Stimulated activated naive CD4-positive, alpha-beta T cell (primary cell): Measurements from ENCODE around the gene PRPF6.

Experiments used
- DNase-seq, 6 experiments: peaks; one replicate each; lab custom pipeline; 2025; lab: John Stamatoyannopoulos, UW

Gene PRPF6

GRCh38 chr20:64064145-64064698 is 83.3 kb downstream of the PRPF6 start:
- no peak for DNase-seq

GRCh38 chr20:64065062-64065973 is 84.4 kb downstream of the PRPF6 start:
- DNase-seq, result peak in 1 of 6 experiments; percentile 25

GRCh38 chr20:64065974-64066343 is 85.0 kb downstream of the PRPF6 start:
- peak in 4 of 6 experiments; percentile 21 to 40 (median 28) for DNase-seq

DNA sequence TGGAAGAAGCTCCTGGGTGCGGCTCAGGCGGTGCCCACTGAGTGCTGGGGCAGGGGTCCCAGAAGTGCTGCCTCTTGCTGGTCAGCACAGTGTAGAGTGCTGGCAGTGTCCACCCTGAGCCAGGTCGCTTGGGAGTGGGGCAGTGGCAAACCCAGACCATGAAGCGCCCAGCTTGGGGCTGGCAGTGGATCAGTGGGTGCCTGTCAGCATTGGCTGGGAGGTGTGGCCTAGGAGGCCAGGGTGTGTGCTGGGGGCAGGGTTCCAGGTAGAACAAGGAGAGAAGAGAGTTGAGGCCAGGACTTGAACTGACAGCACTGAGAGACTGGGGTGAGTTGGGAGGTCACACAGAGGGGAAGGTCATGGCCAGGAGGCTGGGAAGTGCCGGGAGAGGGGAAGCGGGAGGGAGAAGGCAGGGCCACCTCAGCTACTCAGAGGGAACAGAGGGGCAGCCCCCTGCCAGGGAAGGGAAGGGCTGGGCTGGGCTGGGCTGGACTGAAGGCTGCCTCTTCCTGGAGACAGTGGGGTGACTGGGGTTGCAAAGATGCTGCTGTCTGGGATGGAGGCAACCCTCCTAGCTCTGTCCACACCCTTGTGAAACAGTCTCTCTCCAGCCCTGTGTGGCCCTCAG is 86.2 kb downstream of the PRPF6 start:
- DNase-seq, result no peak

DNA sequence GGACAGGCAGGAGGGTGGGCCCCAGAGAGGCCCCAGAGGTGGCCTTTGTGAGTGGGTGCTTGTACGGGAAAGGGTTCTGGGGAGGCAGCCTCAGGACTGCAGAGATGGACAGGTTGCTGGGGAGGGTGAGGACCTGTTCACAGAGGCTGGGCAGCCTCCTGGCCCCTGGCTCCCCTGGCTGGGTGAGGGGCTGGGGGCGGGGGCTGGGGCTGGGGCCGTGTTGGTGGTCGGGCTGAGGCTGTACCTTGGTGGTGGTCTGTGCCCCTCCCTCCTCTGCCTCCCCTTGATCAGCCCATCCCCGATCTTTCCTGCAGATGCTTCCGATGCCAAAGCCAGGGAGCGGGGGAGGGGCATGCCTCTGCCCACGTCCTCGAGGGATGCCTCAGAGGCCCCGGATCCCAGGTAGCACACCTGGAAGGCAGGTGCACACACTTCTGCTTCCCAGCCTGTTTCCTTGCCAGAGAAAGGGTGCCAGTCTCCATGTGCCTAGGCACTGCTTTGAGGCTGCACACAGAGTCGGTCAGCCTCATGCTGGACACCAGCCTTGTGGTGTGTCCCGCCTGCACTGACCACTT is 86.9 kb downstream of the PRPF6 start:
- DNase-seq, result no peak

DNA sequence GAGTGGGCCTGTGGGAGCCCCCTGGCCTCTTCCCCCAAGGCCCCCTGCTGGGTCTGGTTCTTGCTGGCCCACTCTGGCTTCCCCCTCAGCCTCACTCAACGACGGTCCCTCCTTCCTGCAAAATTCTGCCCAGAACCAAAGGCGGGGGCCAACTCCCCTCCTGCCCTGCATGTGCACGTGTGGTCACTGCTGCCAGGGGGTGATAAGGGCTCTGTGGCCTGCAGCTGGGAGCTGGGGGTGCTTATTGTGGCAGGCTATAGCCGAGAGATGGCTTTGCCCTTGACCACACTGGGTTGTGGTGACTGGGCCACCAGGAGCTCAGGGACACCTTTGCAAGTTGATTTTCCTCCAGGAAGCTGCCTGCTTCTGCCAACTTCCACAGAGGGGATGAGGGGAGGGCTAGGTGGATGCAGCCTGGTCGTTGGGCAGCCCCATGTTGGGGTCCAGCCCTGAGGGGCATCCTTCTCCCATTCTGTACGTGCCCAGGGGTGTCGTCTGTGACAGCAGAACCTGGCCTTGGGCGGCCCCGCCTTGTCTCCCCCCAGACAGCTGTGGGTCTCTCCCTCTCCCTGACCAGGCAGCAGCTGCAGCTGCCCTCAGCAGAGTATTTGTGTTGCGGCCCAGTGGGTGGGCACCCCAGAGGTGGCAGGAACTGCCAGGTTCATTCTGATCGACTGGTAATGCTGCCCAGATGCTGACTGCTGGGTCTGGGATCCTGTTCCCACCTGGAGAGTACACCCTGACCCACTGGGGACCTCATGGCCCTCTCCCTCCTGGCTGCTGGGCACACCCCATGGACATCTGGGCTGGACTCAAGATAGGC is 87.7 kb downstream of the PRPF6 start:
- DNase-seq, result no peak

DNA sequence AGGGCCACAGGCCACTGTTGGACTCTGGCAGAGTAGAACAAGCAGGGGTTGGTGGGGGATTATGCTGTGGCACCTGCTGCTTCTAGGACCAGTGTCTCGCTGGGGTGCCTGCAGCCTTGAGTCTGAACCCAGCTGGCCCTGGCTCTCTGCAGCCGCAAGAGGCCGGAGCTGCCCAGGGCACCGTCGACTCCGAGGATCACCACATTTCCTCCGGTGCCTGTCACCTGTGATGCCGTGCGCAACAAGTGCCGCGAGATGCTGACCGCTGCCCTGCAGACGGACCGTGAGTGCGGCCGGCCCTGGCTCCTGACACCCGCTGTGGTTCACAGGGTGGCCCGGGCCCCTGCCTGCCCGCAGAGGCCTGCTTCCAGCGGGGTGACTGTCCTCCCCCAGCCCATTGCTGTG is 88.3 kb downstream of the PRPF6 start:
- no peak for DNase-seq

DNA sequence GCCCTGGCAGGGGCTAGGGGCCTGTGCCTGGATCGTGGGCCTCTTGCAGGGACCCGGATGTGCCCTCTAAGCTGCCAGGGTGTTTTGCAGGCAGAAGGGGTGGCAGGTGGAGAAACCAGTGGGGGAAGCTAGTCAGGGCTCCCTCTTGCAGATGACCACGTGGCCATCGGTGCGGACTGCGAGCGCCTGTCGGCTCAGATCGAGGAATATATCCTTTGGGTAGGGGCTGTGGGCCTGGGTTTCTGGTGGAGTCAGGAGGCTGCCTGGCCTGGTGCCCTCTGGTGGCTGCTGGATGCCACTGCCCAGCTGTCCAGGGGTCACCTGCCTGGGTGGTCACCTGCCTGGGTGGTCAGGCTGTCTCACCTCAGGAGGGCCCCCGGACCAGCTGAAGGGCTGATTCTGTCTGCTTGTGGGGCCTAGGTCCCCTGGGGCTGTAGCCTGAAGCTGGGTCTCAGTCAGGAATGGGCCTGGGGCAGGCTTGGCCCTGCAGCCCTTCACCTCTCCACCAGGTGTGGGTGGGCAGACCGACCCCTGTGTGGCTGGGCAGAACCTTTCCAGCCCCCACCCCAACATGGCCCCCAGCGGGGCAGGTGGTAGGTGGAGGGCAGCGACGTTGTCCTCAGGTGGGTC is 88.8 kb downstream of the PRPF6 start:
- DNase-seq, result no peak

- DNase-seq, result no peak
These were observed 89.5 kb downstream of the PRPF6 start for GRCh38 chr20:64070244-64070993.

- DNase-seq, result no peak
These were observed 90.7 kb downstream of the PRPF6 start for GRCh38 chr20:64071341-64072332.

DNA sequence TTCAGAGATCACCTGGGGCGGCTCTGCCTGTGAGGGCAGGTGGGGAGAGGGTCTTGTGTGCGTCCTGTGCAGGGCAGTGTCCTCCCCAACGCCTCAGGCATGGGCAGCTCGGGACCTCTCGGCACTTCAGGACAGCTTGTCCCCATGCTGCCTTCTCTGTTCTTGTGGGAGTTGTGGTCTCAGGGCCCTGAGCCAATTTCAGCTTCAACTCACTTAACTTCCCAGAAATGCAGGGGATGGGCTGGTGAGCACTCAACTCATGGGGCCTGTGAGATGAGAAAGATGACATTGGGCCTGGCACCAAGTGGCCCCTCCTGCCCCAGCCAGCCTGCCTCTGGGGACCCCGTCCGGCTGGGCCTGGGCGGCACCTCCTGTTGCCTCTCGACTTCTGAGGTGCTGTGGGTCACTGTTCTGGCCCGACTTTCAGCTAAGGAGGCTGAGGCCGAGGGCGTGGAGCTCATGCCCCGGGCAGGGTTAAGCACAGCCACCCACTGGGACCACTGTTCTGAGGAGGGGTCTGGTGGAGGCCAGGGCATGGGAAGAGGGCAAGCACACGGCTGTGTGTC is 91.6 kb downstream of the PRPF6 start:
- no peak for DNase-seq

DNA sequence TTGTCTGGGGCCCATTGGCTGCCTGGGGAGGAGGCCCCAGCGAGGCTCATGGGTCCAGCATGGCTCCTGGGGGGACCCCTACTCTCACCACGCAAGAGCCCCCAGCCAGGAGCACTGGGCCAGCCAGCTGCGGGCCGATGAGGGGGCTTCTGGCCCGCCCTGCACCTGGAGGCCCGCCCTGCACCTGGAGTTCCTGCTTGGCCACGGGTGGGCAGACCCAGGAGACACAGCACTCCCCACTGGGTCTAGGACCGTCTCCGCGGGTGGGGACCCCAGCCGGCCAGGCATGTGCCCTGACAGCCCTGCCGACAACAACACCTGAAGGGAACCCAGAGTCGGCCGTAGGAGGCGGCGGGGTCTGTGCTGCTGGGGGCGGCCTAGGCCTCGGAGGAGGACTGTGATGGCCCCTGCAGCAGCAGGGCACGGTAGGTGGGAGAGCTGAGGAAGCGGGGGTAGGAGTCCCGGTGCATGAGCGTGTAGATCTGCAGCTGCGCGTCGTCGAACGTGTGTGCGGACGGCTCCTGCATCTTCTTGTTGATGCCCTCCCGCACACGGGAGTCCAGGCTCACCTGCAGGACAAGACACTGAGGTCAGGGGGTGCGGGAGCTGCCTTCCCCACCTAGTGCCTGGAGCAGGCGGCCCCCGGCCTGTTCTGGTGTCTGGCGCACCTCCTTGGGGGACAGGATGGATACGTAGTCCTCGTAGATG is 92.7 kb downstream of the PRPF6 start:
- DNase-seq, result no peak

- no peak for DNase-seq
These were observed 93.4 kb downstream of the PRPF6 start for GRCh38 chr20:64074184-64074789.

DNA sequence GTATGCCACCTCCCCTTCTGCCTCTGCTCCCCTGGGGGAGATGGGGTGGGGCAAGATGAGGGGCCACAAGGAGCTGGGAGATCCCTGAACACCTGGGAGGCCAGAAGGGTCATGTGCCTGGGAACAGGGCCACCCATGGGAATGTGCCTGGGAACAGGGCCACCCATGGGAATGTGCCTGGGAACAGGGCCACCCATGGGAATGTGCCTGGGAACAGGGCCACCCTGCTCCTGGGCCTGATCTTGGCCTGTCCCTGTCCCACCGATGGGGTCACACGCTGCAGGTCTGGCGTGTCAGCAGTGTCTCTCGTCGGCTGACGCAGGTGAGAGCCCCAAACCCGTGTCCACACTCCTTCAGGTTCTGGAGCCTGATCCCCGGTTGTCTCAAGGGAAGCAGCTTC is 94.0 kb downstream of the PRPF6 start:
- DNase-seq, result no peak

GRCh38 chr20:64075556-64075955 is 94.6 kb downstream of the PRPF6 start:
- no peak for DNase-seq

- no peak for DNase-seq
These were observed 95.4 kb downstream of the PRPF6 start for GRCh38 chr20:64076061-64076997.

- peak in 3 of 6 experiments; percentile 9 to 44 (median 22) for DNase-seq
These were observed 96.2 kb downstream of the PRPF6 start for GRCh38 chr20:64077094-64077493.
